ENCODE data around the gene NCOR1. TPM values are rescaled to one million over a fixed set of nuclear protein-coding genes. Genes with fewer than 3 reads are reported as not detected.
"Not testable (repeated sequence)": the region's sequence is repeated elsewhere in the genome, so short reads cannot be mapped to it uniquely, and the experiment has no call there.

NCOR1 gene
- total RNA-seq, 2 donors from 2014 or later, result 117 to 130 TPM

DNA sequence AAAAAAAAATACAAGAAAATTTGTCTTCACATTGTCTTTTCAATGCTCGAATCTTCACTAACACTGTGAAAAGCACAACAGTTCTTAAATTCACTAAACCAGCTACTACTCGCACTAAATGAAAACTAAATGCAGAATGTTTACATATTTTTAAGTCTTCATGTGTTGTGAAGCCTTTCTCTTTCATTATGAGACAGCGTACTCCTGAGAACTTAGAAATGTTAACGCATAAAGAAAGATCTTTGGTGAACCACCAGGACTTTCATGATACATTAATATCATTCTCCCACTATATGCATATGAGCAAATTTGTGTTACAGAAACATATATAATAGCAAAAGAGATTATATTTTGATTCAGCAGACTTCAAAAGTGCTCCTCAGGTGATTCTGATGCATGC is 48.6 kb downstream of the NCOR1 start:
- H3K27ac Mint-ChIP-seq, result peak overlapping the region; percentile 66
- H3K9me3 Mint-ChIP-seq; DNase-seq; H3K27me3 Mint-ChIP-seq (ENCODE audit: low read depth); ATAC-seq (replicated peaks in 1 of 2): not testable (repeated sequence)
- H3K36me3 Mint-ChIP-seq (ENCODE audit: insufficient read depth in 2 of 2), result peaks cover 3 to 20% of the 10 kb centered on the region in 2 donors
- H3K4me3 Mint-ChIP-seq, result peak overlapping the region in 1 of 2 donors; percentile 54
- H3K4me1 Mint-ChIP-seq (ENCODE audit: low read depth), result peaks cover 28% of the 10 kb centered on the region

DNA sequence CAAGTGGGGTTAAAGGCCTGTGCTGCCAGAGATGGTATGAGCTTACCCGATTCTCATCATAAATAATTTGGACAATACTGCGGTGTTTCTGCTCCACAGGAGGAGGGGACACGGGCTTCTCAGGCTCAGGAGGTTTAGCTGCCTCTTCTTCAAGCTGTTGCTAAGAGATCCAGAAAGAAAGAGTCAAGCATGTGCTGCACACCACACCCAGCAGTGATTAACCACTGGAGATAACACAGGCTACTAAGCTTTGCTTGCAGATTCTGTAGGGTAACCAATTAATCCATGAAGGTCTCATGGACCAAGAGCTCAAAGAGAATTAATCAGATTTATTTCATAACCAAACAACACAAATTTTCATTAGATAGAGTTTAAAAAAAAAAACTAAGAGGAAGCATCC is 56.6 kb downstream of the NCOR1 start:
- H3K4me1 Mint-ChIP-seq (ENCODE audit: low read depth), result peaks cover 2% of the 10 kb centered on the region
- DNase-seq (no peak), ATAC-seq (replicated peaks in 1 of 2) (no peak)
- H3K4me3 Mint-ChIP-seq, result no peak overlapping the region
- H3K27me3 Mint-ChIP-seq (ENCODE audit: low read depth), result no peaks in the 10 kb centered on the region
- H3K36me3 Mint-ChIP-seq (ENCODE audit: insufficient read depth in 2 of 2), result peaks cover 6 to 19% of the 10 kb centered on the region in 2 donors
- no peaks in the 10 kb centered on the region for H3K9me3 Mint-ChIP-seq
- no peak overlapping the region for H3K27ac Mint-ChIP-seq

DNA sequence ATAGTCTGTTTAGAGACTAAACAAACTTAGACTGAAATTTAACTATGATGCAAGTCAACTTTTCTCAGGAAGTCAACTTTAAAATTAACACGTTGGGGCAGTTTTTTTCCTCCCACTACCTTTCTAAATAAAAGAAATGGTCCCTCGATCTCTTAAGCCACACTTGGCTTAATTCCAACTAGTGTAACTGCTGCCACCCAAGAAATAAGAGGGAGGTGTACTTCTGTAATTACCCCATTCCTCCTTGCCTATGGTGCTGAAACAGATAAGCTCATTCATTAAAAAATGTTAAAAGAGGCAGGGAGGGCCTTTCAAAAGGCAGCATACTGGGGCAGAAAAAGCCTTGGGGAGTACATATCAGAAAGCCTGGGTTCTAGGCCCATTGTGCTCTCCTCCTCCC is 59.8 kb downstream of the NCOR1 start:
- Mint-ChIP-seq H3K4me1 (ENCODE audit: low read depth) (no peaks in the 10 kb centered on the region), H3K4me3 (no peak overlapping the region), H3K27ac (no peak overlapping the region), H3K9me3 (no peaks in the 10 kb centered on the region), H3K36me3 (ENCODE audit: insufficient read depth in 2 of 2) (peaks cover 11 to 26% of the 10 kb centered on the region in 2 donors), H3K27me3 (ENCODE audit: low read depth) (no peaks in the 10 kb centered on the region)
- ATAC-seq (replicated peaks in 1 of 2) (no peak), DNase-seq (no peak)

DNA sequence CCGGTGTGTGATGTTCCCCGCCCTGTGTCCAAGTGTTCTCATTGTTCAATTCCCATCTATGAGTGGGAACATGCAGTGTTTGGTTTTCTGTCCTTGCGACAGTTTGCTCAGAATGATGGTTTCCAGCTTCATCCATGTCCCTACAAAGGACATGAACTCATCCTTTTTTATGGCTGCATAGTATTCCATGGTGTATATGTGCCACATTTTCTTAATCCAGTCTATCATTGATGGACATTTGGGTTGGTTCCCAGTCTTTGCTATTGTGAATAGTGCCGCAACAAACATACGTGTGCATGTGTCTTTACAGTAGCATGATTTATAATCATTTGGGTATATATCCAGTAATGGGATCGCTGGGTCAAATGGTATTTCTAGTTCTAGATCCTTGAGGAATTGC is 63.0 kb downstream of the NCOR1 start:
- not testable (repeated sequence) for H3K4me3 Mint-ChIP-seq; H3K4me1 Mint-ChIP-seq (ENCODE audit: low read depth); ATAC-seq (replicated peaks in 1 of 2); H3K27ac Mint-ChIP-seq; H3K27me3 Mint-ChIP-seq (ENCODE audit: low read depth); H3K9me3 Mint-ChIP-seq; DNase-seq
- H3K36me3 Mint-ChIP-seq (ENCODE audit: insufficient read depth in 2 of 2), result peaks cover 11 to 29% of the 10 kb centered on the region in 2 donors

DNA sequence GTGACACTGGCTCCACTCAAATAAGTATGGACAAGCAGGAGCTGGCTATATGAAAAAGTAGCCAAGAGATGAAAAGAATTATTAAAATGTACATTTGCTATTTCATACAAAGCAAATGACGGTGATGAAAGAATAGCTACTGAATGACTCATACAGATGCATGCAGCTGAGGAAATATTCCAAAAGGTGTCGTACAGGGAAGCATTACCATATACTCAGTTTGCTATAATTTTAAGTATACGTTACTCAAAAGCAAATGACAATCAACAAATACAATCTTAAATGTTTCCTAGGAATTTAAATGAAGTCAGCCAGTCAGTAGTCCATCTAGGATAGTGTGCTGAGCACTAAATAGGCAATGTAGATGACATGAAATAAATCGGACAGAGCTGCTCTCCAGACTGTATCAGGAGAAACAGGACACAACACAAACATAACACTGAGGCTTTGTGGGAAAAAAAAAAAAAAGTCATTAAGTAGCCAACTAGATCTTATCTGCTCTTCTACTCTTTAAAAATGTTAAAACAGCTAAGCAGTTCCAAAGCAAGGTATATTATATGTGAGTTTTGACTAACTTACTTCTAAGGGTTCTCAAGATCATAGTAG is 65.0 kb downstream of the NCOR1 start:
- H3K9me3 Mint-ChIP-seq, result no peaks in the 10 kb centered on the region
- H3K27ac Mint-ChIP-seq, result no peak overlapping the region
- DNase-seq, result no peak
- ATAC-seq (replicated peaks in 1 of 2), result no peak
- no peaks in the 10 kb centered on the region for H3K27me3 Mint-ChIP-seq (ENCODE audit: low read depth)
- H3K4me1 Mint-ChIP-seq (ENCODE audit: low read depth), result no peaks in the 10 kb centered on the region
- H3K4me3 Mint-ChIP-seq, result no peak overlapping the region
- H3K36me3 Mint-ChIP-seq (ENCODE audit: insufficient read depth in 2 of 2), result peaks cover 9 to 21% of the 10 kb centered on the region in 2 donors

DNA sequence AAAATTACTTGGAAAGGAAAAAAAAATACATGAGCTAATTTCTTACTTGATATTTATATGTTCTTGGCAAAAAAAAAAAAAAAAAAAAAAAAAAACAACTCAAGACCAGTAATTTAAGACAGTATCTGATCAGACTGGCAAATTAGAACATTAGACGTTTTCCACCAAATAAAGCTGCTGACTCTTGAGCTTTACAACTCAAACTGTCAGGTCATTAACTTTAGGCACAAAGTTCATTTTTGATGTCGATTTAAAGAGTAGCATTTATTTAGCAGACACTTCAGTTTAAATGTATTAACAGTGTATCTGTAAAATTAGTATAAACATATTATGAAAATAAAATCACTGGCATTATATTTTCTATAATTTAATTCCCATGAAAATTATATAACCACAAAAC is 66.7 kb downstream of the NCOR1 start:
- DNase-seq (no peak), ATAC-seq (replicated peaks in 1 of 2) (no peak)
- Mint-ChIP-seq H3K4me3 (no peak overlapping the region), H3K9me3 (no peaks in the 10 kb centered on the region), H3K27ac (no peak overlapping the region), H3K36me3 (ENCODE audit: insufficient read depth in 2 of 2) (peaks cover 8 to 20% of the 10 kb centered on the region in 2 donors), H3K4me1 (ENCODE audit: low read depth) (no peaks in the 10 kb centered on the region), H3K27me3 (ENCODE audit: low read depth) (no peaks in the 10 kb centered on the region)

DNA sequence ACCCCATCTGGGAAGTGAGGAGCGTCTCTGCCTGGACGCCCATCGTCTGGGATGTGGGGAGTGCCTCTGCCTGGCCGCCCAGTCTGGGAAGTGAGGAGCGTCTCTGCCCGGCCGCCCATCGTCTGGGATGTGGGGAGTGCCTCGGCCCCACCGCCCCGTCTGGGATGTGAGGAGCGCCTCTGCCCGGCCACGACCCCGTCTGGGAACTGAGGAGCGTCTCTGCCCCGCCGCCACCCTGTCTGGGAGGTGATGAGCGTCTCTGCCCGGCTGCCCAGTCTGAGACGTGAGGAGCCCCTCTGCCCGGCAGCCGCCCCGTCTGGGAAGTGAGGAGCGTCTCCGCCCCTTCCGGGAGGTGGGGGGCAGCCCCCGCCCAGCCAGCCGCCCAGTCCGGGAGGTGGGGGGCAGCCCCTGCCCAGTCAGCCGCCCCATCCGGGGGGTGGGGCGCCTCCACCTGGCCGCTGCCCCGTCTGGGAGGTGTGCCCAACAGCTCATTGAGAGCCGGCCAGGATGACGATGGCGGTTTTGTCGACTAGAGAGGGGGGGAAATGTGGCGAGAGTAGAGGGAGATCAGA is 69.9 kb downstream of the NCOR1 start:
- H3K9me3 Mint-ChIP-seq; H3K4me3 Mint-ChIP-seq; H3K27ac Mint-ChIP-seq; ATAC-seq (replicated peaks in 1 of 2); H3K27me3 Mint-ChIP-seq (ENCODE audit: low read depth); DNase-seq; H3K4me1 Mint-ChIP-seq (ENCODE audit: low read depth): not testable (repeated sequence)
- H3K36me3 Mint-ChIP-seq (ENCODE audit: insufficient read depth in 2 of 2), result peaks cover 2 to 12% of the 10 kb centered on the region in 2 donors

DNA sequence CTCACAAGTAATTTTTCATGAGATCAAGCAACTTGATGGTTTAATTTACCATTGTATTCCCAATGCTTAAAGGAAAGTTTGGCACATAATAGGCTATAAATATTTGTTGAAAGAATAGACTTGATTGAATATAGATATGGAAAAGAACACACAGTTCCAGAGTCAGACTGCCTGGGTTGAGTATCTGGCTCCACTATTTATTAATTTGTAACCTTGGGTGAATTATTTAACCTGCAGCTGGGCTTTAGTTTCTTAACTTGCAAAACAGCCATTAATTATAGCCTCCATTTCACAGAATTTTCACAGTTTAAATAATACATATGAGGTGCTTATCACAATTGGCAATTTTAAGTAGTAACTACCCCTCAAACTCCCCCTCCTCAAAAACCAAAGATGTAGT is 73.6 kb downstream of the NCOR1 start:
- Mint-ChIP-seq H3K36me3 (ENCODE audit: insufficient read depth in 2 of 2) (peaks cover 0 to 6% of the 10 kb centered on the region in 2 donors), H3K27me3 (ENCODE audit: low read depth) (no peaks in the 10 kb centered on the region), H3K4me3 (no peak overlapping the region), H3K9me3 (no peaks in the 10 kb centered on the region), H3K27ac (no peak overlapping the region), H3K4me1 (ENCODE audit: low read depth) (no peaks in the 10 kb centered on the region)
- no peak for DNase-seq
- ATAC-seq (replicated peaks in 1 of 2), result no peak

DNA sequence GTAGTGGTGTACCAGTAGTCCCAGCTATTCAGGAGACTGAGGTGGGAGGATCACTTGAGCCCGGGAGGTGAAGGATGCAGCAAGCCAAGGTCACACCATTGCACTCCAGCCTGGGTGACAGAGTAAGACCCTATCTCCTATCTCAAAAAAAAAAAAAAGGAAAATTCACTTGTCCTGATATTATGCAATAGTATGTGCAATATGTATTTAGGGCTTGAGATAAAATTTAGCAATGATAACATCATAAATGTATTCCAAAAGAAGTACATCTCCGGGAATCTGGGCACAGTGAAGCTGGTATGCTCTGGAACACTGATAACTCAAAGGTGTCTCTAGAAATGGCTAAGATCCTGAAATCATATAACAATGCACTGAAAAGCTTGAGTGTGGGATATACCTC is 74.5 kb downstream of the NCOR1 start:
- no peaks in the 10 kb centered on the region for H3K4me1 Mint-ChIP-seq (ENCODE audit: low read depth)
- ATAC-seq (replicated peaks in 1 of 2), result no peak
- no peak overlapping the region for H3K27ac Mint-ChIP-seq
- no peak overlapping the region for H3K4me3 Mint-ChIP-seq
- peaks cover 0 to 6% of the 10 kb centered on the region in 2 donors for H3K36me3 Mint-ChIP-seq (ENCODE audit: insufficient read depth in 2 of 2)
- H3K27me3 Mint-ChIP-seq (ENCODE audit: low read depth), result no peaks in the 10 kb centered on the region
- no peaks in the 10 kb centered on the region for H3K9me3 Mint-ChIP-seq
- no peak for DNase-seq

DNA sequence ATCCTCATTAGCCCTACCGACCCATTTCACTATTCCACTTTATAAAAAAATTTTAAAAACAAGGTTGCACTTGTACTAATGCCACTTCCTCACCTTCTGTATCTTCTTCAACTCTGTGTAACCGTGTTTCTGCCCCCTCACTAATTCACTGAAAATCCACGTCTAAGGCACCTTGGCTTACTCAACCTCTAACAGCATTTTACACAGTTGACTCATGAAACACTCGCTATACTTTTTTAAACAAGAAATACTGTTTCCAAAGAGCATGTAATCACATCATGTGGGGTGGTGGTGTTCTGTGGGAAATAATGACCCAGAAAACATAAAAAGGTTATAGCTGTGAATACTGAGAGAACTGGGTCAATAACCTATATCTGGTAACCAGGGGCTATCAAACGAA is 79.9 kb downstream of the NCOR1 start:
- peaks cover 0 to 6% of the 10 kb centered on the region in 2 donors for H3K36me3 Mint-ChIP-seq (ENCODE audit: insufficient read depth in 2 of 2)
- H3K4me3 Mint-ChIP-seq, result no peak overlapping the region
- ATAC-seq (replicated peaks in 1 of 2) (no peak), DNase-seq (no peak)
- no peaks in the 10 kb centered on the region for H3K27me3 Mint-ChIP-seq (ENCODE audit: low read depth)
- no peaks in the 10 kb centered on the region for H3K9me3 Mint-ChIP-seq
- peak overlapping the region; percentile 89 for H3K27ac Mint-ChIP-seq
- H3K4me1 Mint-ChIP-seq (ENCODE audit: low read depth), result no peaks in the 10 kb centered on the region

DNA sequence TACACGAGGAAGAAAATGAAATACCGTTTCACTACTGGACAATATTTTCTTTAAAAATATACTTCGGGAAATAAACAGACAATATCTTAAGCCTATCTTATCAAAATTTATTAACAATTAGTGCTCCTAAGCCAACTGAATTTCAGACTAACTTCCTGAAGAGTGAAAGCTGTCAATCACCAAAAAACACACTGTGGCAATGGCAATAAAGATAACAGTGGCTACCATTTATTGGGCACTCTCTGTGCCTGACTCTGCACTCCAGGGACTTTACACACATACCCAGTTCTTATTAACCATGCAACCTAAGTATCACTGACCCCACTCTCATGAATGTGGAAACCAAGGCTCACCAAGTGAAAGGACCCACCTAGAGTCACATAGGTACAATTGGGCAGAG is 83.7 kb downstream of the NCOR1 start:
- ATAC-seq (replicated peaks in 1 of 2) (no peak), DNase-seq (no peak)
- Mint-ChIP-seq H3K9me3 (no peaks in the 10 kb centered on the region), H3K27me3 (ENCODE audit: low read depth) (no peaks in the 10 kb centered on the region), H3K4me1 (ENCODE audit: low read depth) (peaks cover 5% of the 10 kb centered on the region), H3K4me3 (no peak overlapping the region), H3K27ac (no peak overlapping the region), H3K36me3 (ENCODE audit: insufficient read depth in 2 of 2) (peaks cover 6 to 15% of the 10 kb centered on the region in 2 donors)

DNA sequence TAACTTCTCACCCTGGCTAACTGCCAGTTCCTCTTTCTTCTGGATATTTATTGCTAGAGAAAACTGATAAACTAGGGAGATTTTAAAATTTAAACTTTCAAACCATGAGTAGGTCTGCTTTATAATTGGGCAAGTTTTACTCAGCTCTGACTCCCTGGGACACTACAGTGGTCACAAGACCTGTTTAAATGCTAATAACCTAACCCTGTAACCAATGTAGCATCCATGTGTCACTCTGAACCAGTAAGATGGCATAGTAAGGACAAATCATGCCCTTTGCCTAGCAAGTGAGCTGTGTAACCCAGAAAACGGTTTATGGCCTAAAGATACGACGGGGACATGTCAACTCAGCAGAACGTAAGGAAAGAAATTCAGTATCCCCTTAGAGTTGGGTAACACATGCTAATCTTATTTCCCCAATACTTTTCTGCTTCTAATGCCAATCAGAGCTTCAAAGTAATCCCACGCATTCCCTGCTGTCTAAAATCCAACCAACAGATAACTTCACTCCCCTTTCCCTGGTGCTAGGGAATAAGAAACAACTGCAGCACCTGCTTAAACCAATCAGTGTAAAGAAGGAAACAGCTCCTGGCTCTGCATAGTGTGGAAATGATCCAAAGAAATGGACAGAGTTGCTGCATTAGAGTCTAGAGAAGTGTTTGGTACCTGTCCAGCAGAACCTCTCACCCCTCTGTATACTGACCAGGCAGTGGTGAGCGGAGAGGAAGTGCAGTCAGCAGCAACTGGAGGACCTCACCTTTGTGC is 85.7 kb downstream of the NCOR1 start:
- no peak overlapping the region for H3K4me3 Mint-ChIP-seq
- no peak for ATAC-seq (replicated peaks in 1 of 2)
- H3K27me3 Mint-ChIP-seq (ENCODE audit: low read depth), result no peaks in the 10 kb centered on the region
- H3K36me3 Mint-ChIP-seq (ENCODE audit: insufficient read depth in 2 of 2), result peaks cover 6 to 12% of the 10 kb centered on the region in 2 donors
- H3K4me1 Mint-ChIP-seq (ENCODE audit: low read depth), result peaks cover 5% of the 10 kb centered on the region
- DNase-seq, result no peak
- H3K27ac Mint-ChIP-seq, result peak overlapping the region; percentile 52
- H3K9me3 Mint-ChIP-seq, result no peaks in the 10 kb centered on the region

DNA sequence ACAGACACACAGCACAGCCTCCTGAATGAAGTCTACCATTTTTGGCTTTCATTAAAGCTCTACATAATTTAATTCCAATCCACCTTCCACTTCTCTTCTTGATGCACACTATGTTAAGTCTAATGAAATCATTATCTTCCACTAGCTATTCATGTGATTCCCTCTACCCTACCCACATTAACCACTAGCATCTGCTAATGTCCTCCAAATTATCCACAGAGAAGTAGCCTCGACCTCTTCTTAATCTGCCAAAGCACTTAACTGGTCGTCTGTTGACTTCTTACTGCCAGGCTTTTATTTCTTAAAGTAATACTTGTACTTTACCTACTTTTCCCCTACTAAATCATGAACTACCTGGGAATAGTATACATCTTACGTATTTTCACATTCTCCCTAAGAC is 91.8 kb downstream of the NCOR1 start:
- Mint-ChIP-seq H3K27ac (no peak overlapping the region), H3K27me3 (ENCODE audit: low read depth) (no peaks in the 10 kb centered on the region), H3K9me3 (no peaks in the 10 kb centered on the region), H3K36me3 (ENCODE audit: insufficient read depth in 2 of 2) (peaks cover 12 to 29% of the 10 kb centered on the region in 2 donors), H3K4me3 (no peak overlapping the region), H3K4me1 (ENCODE audit: low read depth) (peaks cover 5% of the 10 kb centered on the region)
- no peak for DNase-seq
- no peak for ATAC-seq (replicated peaks in 1 of 2)
